Heart left ventricle (tissue), 16 donors: Measurements from ENCODE around the gene CMIP. TPM values are rescaled to one million over a fixed set of nuclear protein-coding genes. Genes with fewer than 3 reads are reported as not detected.

ENCODE experiments used
- ATAC-seq, 4 donors: fragments of 200-7000 bp; cut with Tn5 transposase; one replicate each; pipeline ENCODE4 v1.9.1; 2020 to 2022; ENCODE audit warnings: moderate library complexity in 4 of 4, mild to moderate bottlenecking in 3 of 4, moderate number of reproducible peaks in 1 of 4
- DNase-seq, 5 donors: peaks; one replicate each; pipeline ENCODE4 v3.0.0-alpha.2; 2020
- H3K27ac ChIP-seq, 12 donors: fragments of 200-600 bp; sonication (generic) in 4 of 12; one replicate each; pipeline versions ENCODE4 v1.5.0 to v1.8.0; 2016 to 2022; ENCODE audit warnings: mild to moderate bottlenecking in 2 of 12
- H3K27me3 ChIP-seq, 9 donors: fragments of 200-600 bp; sonication (generic) in 2 of 9; one replicate each; pipeline versions ENCODE4 v1.5.1 to v1.8.0; 2016 to 2022; ENCODE audit warnings: mild to moderate bottlenecking in 3 of 9
- H3K36me3 ChIP-seq, 9 donors: fragments of 200-600 bp; sonication (generic) in 2 of 9; one replicate each; pipeline versions ENCODE4 v1.5.0 to v1.8.0; 2018 to 2022; ENCODE audit warnings: mild to moderate bottlenecking in 2 of 9
- H3K4me1 ChIP-seq, 12 donors: fragments of 200-600 bp; sonication (generic) in 4 of 12; one replicate each; pipeline versions ENCODE4 v1.5.0 to v1.8.0; 2016 to 2022; ENCODE audit warnings: mild to moderate bottlenecking in 3 of 12
- H3K4me3 ChIP-seq, 12 donors: fragments of 200-600 bp; sonication (generic) in 4 of 12; one replicate each; pipeline versions ENCODE4 v1.5.0 to v1.8.0; 2017 to 2022; ENCODE audit warnings: mild to moderate bottlenecking in 9 of 12, moderate library complexity in 4 of 12
- H3K9me3 ChIP-seq, 12 donors: fragments of 200-600 bp; sonication (generic) in 4 of 12; one replicate each; pipeline versions ENCODE4 v1.5.0 to v1.8.0; 2016 to 2022; ENCODE audit warnings: mild to moderate bottlenecking in 1 of 12
- CTCF ChIP-seq, 12 donors: fragments of 200-600 bp; sonication (generic) in 4 of 12; IDR thresholded peaks; one replicate each; pipeline versions ENCODE4 v1.5.0 to v1.8.0; 2018 to 2022; ENCODE audit warnings: antibody characterized with exemption in 12 of 12, mild to moderate bottlenecking in 5 of 12
- POLR2A ChIP-seq, 2 donors: fragments of 450-650 bp; IDR thresholded peaks; one replicate each; pipeline ENCODE4 v1.6.1; 2017; ENCODE audit warnings: antibody characterized with exemption in 2 of 2, mild to moderate bottlenecking in 2 of 2, moderate library complexity in 2 of 2
- WGBS, 4 donors: extraction: QIAGEN DNeasy Blood & Tissue Kit in 2 of 4; methylation state at CpG; one replicate each; pipeline versions ENCODE4 v1.1.5 to v1.1.7; 2013 to 2018; 5-methylcytosine and 5-hydroxymethylcytosine counted together
- intact Hi-C, 10 donors: fragments of 100-400 bp; cut with DNase I; formaldehyde crosslinking; loops; one replicate each; pipeline versions ENCODE4 v1.11.1 to v1.14.2; 2022
- polyA plus RNA-seq, 2 donors: library from polyadenylated mRNA; stranded (reverse); fragments of 200-250 nt; gene quantifications; one replicate each; pipeline ENCODE4 v1.2.3, GENCODE V29; 2013
- total RNA-seq, 9 donors: library from RNA; depleted of rRNA in 2 of 9; stranded (reverse); fragments of >200 nt in 2 of 9; fragmentation: NEBNext Ultra II Directional in 3 of 9; extraction: Animal tissue kit (Norgen Biotek cat#: 25700) in 3 of 9; gene quantifications; one replicate each; pipeline versions ENCODE4 v1.1.0 to v1.2.4, GENCODE V29; 2016 to 2023
- donor health status: ischemic (EF 13 %, LVEDD 7.1; RV severe dilation, severe dysfunction).
- donor health status: healthy with polysubstance abuse.
- donor health status: DM: no; HTN: yes; CAD: no.
- donor health status: DM: no; HTN: no; CAD: no.
- donor health status: ischemic (EF 25% LVEDD 6.9; RV normal size, moderate dysfunction).
- donor health status: ischemic (EF 25% LVEDD 5.7; RV mildly dilated, moderate dysfunction).
- donor health status: healthy.
- donor health status: DM: yes; HTN: yes; CAD: no.
- donor health status: ischemic (EF 35%, LVEDD 5.7; RV mildly dilated, moderate dysfunction).
- donor health status: nonischemic (EF 11% LVEDD 7.7; RV severe dilation, severe dysfunction).
- donor health status: DM: yes; HTN: yes; CAD: no.
- donor health status: PGD.
- donor health status: ischemic (EF 29% LVEDD 5.4; RV normal size, mild dysfunction).
- donor health status: nonischemic (EF 23%, LVEDD 6.1; RV moderate dilation, normal function).

The CMIP gene
- total and polyA plus RNA-seq, 11 donors = 4.1 to 48.8 (median 10.6) TPM

- WGBS, 4 donors = 93 to 98% (median 96%) methylated on average over 8 of the region's 8 CpGs
- DNase-seq (peak in 1 of 5 donors; percentile 11), ATAC-seq (no peak)
- H3K4me1 ChIP-seq = peaks cover 0 to 13% (median 0%) of the 10 kb centered on the region in 12 donors
- H3K9me3 ChIP-seq = no peaks in the 10 kb centered on the region
- no peak for TF ChIP-seq CTCF (IDR thresholded peaks at IDR 0.05)
- no peak for TF ChIP-seq POLR2A (IDR thresholded peaks at IDR 0.05)
- H3K36me3 ChIP-seq = no peaks in the 10 kb centered on the region
- H3K27me3 ChIP-seq = no peaks in the 10 kb centered on the region
- H3K27ac ChIP-seq = no peak overlapping the region
- intact Hi-C loops = no loop called here
- H3K4me3 ChIP-seq = no peak overlapping the region
These were observed 118.3 kb downstream of the CMIP start for GRCh38 chr16:81562926-81563325.

- WGBS, 4 donors = 78 to 86% (median 80%) methylated on average over 10 of the region's 10 CpGs
- Histone ChIP-seq H3K36me3 (no peaks in the 10 kb centered on the region), H3K4me3 (no peak overlapping the region), H3K9me3 (no peaks in the 10 kb centered on the region), H3K27ac (no peak overlapping the region), H3K4me1 (peaks cover 0 to 21% (median 4%) of the 10 kb centered on the region in 12 donors), H3K27me3 (no peaks in the 10 kb centered on the region)
- DNase-seq (no peak), ATAC-seq (no peak)
- intact Hi-C loops = no loop called here
- TF ChIP-seq CTCF (IDR thresholded peaks at IDR 0.05) (no peak), POLR2A (IDR thresholded peaks at IDR 0.05) (no peak)
These were observed 119.9 kb downstream of the CMIP start for GRCh38 chr16:81564421-81564911.

DNA sequence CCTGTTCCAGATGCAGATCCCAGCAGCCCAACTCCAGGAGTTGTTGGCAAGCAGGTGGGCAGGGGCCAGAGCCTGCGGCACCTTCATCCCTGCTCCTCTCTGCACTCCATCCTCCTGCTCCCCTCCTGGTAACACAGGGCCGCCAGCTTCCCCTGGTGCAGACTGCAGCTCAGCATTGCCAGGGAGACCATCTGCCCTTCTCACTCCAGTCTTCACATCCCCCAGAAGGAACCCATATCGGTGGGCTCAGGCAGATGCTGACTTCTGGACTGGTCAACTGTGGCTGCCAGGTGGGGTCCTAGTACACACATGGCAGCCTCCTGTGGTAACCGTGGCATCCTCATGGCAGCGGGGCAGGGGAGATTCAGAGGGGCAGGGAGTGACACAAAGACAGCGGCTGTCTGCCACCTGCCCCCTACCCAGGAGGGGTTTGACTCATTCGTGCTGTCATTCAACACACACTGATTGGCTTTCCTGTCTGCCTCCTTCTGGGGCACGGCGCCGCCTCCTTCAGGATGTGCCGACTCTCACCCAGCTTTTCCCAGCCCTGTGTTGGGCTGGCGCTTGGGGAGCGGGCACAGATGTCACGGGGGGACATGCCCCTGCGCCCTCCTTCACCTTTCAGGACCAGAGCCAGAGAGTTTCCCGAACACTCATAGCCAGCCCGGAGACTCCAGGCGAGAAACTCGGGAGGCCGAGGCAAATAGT lies 120.9 kb downstream of the CMIP start:
- intact Hi-C loops = no loop called here
- Histone ChIP-seq H3K27me3 (no peaks in the 10 kb centered on the region), H3K36me3 (no peaks in the 10 kb centered on the region), H3K27ac (no peak overlapping the region), H3K4me3 (no peak overlapping the region), H3K4me1 (peaks cover 0 to 31% (median 9%) of the 10 kb centered on the region in 12 donors), H3K9me3 (no peaks in the 10 kb centered on the region)
- ATAC-seq (no peak), DNase-seq (no peak)
- no peak for TF ChIP-seq POLR2A (IDR thresholded peaks at IDR 0.05)
- TF ChIP-seq CTCF (IDR thresholded peaks at IDR 0.05) = no peak
- WGBS, 4 donors = 82 to 97% (median 91%) methylated on average over 12 to 20 of the region's 20 CpGs

DNA sequence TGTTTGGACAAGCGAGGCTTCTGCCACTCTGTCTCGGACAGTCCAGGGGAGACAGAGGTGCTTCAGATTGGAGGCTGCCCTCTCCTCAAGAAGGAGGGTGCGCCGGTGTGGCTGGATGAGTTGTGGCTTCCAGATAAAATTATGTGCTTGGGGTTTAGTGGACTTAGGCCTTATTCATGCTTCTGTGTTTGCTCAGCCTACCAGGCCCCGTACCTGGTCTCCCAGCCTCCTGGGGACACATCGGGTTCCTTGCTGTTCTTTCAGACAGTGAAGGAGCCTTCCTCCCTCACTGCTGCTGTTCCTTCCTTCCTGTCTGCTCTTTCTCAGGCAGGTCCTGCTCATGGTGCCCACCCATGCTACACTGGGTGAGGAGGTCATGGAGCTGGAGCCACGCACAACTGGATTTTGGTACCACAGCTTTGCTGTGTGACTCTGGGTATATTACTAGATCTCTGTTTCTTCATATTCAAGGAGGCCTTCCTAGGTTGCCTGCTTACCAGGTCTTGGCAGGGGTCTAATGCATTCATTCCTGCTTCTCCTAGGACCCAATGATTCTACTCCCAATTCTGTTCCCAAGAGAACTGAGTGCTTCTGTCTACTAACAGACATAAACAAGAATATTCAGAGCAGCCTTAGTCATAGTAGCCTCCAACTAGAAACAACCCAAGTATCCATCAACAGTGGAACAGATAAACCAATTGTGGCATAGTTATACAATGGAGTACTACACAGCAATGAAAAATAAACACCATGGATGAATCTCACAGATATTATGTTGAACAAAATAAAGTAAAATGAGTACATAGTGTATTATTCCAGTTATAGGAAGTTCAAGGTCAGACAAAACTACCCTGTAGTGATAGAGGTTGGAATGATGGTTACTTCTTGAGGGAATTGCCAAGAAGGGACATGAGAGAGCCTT lies 121.7 kb downstream of the CMIP start:
- intact Hi-C loops = no loop called here
- Histone ChIP-seq H3K4me1 (peaks cover 0 to 31% (median 9%) of the 10 kb centered on the region in 12 donors), H3K36me3 (no peaks in the 10 kb centered on the region), H3K27me3 (no peaks in the 10 kb centered on the region), H3K9me3 (no peaks in the 10 kb centered on the region), H3K27ac (no peak overlapping the region), H3K4me3 (no peak overlapping the region)
- ATAC-seq (no peak), DNase-seq (no peak)
- TF ChIP-seq CTCF (IDR thresholded peaks at IDR 0.05) (no peak), POLR2A (IDR thresholded peaks at IDR 0.05) (no peak)
- WGBS, 4 donors = 95 to 98% (median 96%) methylated on average over 7 of the region's 7 CpGs
